ENCODE data around the gene PANK1.

The PANK1 gene

DNA sequence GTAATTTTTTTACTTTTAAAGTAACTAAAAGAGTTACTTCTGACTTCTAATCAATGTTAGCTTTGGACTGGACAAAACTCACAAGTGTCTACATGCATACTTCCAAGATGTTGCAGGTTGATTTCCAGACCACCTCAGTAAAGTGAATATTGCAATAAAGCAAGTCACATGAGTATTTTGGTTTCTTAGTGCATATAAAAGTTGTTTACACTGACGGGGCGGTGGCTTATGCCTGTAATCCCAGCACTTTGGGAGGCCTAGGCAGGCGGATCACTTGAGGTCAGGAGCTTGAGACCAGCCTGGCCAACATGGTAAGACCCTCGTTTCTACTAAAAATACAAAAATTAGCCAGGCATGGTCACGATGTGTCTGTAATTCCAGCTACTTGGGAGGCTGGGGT lies 40.8 kb downstream of the PANK1 start:
- H3K4me3 ChIP-seq, result no peak overlapping the region
- TF ChIP-seq, protein P1, sequence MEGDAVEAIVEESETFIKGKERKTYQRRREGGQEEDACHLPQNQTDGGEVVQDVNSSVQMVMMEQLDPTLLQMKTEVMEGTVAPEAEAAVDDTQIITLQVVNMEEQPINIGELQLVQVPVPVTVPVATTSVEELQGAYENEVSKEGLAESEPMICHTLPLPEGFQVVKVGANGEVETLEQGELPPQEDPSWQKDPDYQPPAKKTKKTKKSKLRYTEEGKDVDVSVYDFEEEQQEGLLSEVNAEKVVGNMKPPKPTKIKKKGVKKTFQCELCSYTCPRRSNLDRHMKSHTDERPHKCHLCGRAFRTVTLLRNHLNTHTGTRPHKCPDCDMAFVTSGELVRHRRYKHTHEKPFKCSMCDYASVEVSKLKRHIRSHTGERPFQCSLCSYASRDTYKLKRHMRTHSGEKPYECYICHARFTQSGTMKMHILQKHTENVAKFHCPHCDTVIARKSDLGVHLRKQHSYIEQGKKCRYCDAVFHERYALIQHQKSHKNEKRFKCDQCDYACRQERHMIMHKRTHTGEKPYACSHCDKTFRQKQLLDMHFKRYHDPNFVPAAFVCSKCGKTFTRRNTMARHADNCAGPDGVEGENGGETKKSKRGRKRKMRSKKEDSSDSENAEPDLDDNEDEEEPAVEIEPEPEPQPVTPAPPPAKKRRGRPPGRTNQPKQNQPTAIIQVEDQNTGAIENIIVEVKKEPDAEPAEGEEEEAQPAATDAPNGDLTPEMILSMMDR (IDR thresholded peaks at IDR 0.05), result no peak
- H3K27ac ChIP-seq, result no peak overlapping the region
- no peak for DNase-seq (ENCODE audit: low spot score)

- TF ChIP-seq, protein P1 (IDR thresholded peaks at IDR 0.05), result no peak
- DNase-seq (ENCODE audit: low spot score), result no peak
- Histone ChIP-seq H3K4me3 (no peak overlapping the region), H3K27ac (no peak overlapping the region)
These were observed 42.1 kb downstream of the PANK1 start for GRCh38 chr10:89602919-89603318.

GRCh38 chr10:89601728-89602361 lies 43.2 kb downstream of the PANK1 start:
- H3K4me3 ChIP-seq, result no peak overlapping the region
- DNase-seq (ENCODE audit: low spot score), result no peak
- H3K27ac ChIP-seq, result peak overlapping the region; percentile 1 to 11
- TF ChIP-seq, protein P1 (IDR thresholded peaks at IDR 0.05), result no peak

- DNase-seq (ENCODE audit: low spot score), result no peak
- no peak overlapping the region for H3K4me3 ChIP-seq
- no peak overlapping the region for H3K27ac ChIP-seq
- TF ChIP-seq, protein P1 (IDR thresholded peaks at IDR 0.05), result no peak
These were observed 45.0 kb downstream of the PANK1 start for GRCh38 chr10:89600041-89600440.

GRCh38 chr10:89593043-89593442 lies 52.0 kb downstream of the PANK1 start:
- peak overlapping the region; percentile 48 to 80 for H3K27ac ChIP-seq
- H3K4me3 ChIP-seq, result no peak overlapping the region
- no peak for DNase-seq (ENCODE audit: low spot score)
- TF ChIP-seq, protein P1 (IDR thresholded peaks at IDR 0.05), result no peak

DNA sequence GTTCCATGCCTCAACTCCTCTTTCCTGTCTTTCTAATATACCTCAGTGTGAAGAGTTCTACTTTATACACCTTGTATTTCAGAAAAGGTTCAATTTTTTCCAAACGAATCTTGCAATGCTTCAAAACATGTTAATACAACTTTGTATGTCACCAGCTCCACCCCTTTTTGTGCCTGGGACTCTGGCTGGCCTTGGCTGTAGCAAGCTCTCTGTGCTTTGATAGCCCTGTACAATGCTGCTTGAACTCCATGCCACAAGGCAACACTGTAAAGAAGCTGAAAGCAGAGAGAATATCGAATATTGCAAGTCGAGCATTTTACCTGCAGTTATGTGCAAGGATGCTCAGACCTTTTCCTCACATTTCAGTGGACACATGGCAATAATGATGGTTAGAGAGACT lies 52.5 kb downstream of the PANK1 start:
- no peak overlapping the region for H3K4me3 ChIP-seq
- H3K27ac ChIP-seq, result peak overlapping the region; percentile 48 to 80
- TF ChIP-seq, protein P1 (IDR thresholded peaks at IDR 0.05), result no peak
- DNase-seq (ENCODE audit: low spot score), result no peak

DNA sequence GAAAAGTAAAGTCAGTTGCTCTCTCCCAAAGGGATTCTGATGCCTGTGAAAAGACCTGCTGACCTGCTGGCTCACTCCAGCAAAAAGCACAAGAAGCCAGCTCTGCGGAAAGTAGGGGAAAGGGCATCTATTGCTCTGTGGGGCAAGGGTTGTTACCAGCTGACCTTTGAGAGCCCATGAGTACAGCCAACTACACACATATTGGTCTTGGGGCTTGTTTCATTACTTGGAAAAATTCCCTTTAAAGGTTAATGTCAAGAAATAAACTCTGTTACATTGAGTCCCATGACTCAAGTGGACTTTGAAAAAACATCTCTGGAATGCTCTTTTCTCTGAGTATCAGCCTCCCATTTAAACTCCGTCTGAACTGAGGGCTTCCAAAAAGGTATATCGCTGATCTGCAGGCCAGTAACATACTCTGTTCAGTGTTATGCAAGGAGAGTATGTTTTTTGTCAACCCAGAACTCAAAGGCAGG lies 53.2 kb downstream of the PANK1 start:
- TF ChIP-seq, protein P1 (IDR thresholded peaks at IDR 0.05), result no peak
- Histone ChIP-seq H3K27ac (peak overlapping the region; percentile 48 to 80), H3K4me3 (peak overlapping the region; percentile 11)
- peak; percentile 76 for DNase-seq (ENCODE audit: low spot score)
